HL-60 (cell line): ENCODE results near the gene SLITRK3.

Source experiments
- CTCF ChIP-seq: IDR thresholded peaks from one replicate; pipeline ENCODE4 v1.5.1; 2011; ENCODE audit warnings: low read length, control low read depth, inconsistent platforms; ENCODE audit not compliant: insufficient read depth
- GABPA ChIP-seq: IDR thresholded peaks from 2 replicates; pipeline ENCODE4 v1.6.1; 2012; ENCODE audit warnings: low read depth
- POLR2AphosphoS5 ChIP-seq: IDR thresholded peaks from 2 replicates; pipeline ENCODE4 v1.6.1; 2012; ENCODE audit warnings: low read depth
- REST ChIP-seq: IDR thresholded peaks from 2 replicates; pipeline ENCODE4 v1.6.1; 2012; ENCODE audit warnings: low read depth; ENCODE audit not compliant: insufficient replicate concordance

GRCh38 chr3:165243597-165243996, 47.4 kb upstream of the SLITRK3 start:
- TF ChIP-seq CTCF: no peak
- no peak for TF ChIP-seq POLR2AphosphoS5
- TF ChIP-seq GABPA: no peak
- TF ChIP-seq REST: no peak
